ENCODE measurements around the gene INPP4B.

INPP4B gene

GRCh38 chr4:142423861-142424260, 422.2 kb downstream of the INPP4B start:
- Histone ChIP-seq H3K9me3 (ENCODE audit: control insufficient read depth, low read length) (no peaks in the 10 kb centered on the region), H3K27me3 (ENCODE audit: control insufficient read depth in 1 of 2, insufficient read depth in 1 of 2, low read length in 2 of 2) (no peaks in the 10 kb centered on the region), H2AFZ (ENCODE audit: low read depth, low read length) (no peak overlapping the region), H2BK15ac (ENCODE audit: low read depth, poor library complexity, severe bottlenecking) (no peak overlapping the region), H2BK12ac (ENCODE audit: low read length in 2 of 2) (no peak overlapping the region), H3K4me3 (ENCODE audit: insufficient read depth in 1 of 2, low read depth in 1 of 2, low read length in 2 of 2) (no peak overlapping the region), H3K4me2 (ENCODE audit: low read length, poor library complexity, severe bottlenecking) (no peak overlapping the region), H4K8ac (ENCODE audit: low read length) (no peak overlapping the region), H3K4me1 (ENCODE audit: control insufficient read depth, insufficient read depth, low read depth, low read length) (no peaks in the 10 kb centered on the region), H3K9ac (ENCODE audit: low read length) (no peak overlapping the region), H2BK5ac (ENCODE audit: low read depth, low read length, poor library complexity, severe bottlenecking) (no peak overlapping the region), H3K4ac (ENCODE audit: low read depth in 1 of 2, low read length in 2 of 2) (no peak overlapping the region), H3K36me3 (ENCODE audit: control insufficient read depth in 1 of 2, insufficient read depth in 2 of 2, low read depth in 1 of 2, low read length in 2 of 2) (no peaks in the 10 kb centered on the region), H4K91ac (ENCODE audit: low read length) (no peak overlapping the region), H3K18ac (ENCODE audit: low read depth in 1 of 2, low read length in 2 of 2) (no peak overlapping the region), H3K23ac (ENCODE audit: low read length in 2 of 2) (no peak overlapping the region), H3K27ac (ENCODE audit: low read length, poor library complexity, severe bottlenecking) (no peak overlapping the region), H2BK120ac (ENCODE audit: low read depth, low read length) (no peak overlapping the region), H3K79me1 (replicated peaks; ENCODE audit: low read length, poor library complexity, severe bottlenecking) (no peaks in the 10 kb centered on the region), H3K14ac (ENCODE audit: low read length in 2 of 2) (no peak overlapping the region), H2AK5ac (ENCODE audit: low read length, severe bottlenecking) (no peak overlapping the region)
- no peak for DNase-seq
- no CpG with 5 or more reads among the region's 2 CpGs for WGBS

GRCh38 chr4:142420311-142421095, 425.6 kb downstream of the INPP4B start:
- H3K9me3 ChIP-seq (ENCODE audit: control insufficient read depth, low read length): no peaks in the 10 kb centered on the region
- WGBS: 96% methylated on average over 2 of the region's 3 CpGs

GRCh38 chr4:142419712-142420111, 426.4 kb downstream of the INPP4B start:
- DNase-seq: no peak
- Histone ChIP-seq H4K91ac (ENCODE audit: low read length) (no peak overlapping the region), H3K36me3 (ENCODE audit: control insufficient read depth in 1 of 2, insufficient read depth in 2 of 2, low read depth in 1 of 2, low read length in 2 of 2) (no peaks in the 10 kb centered on the region), H2BK5ac (ENCODE audit: low read depth, low read length, poor library complexity, severe bottlenecking) (no peak overlapping the region), H3K23ac (ENCODE audit: low read length in 2 of 2) (no peak overlapping the region), H3K4me1 (ENCODE audit: control insufficient read depth, insufficient read depth, low read depth, low read length) (no peaks in the 10 kb centered on the region), H3K14ac (ENCODE audit: low read length in 2 of 2) (no peak overlapping the region), H3K18ac (ENCODE audit: low read depth in 1 of 2, low read length in 2 of 2) (no peak overlapping the region), H3K9me3 (ENCODE audit: control insufficient read depth, low read length) (no peaks in the 10 kb centered on the region), H2BK120ac (ENCODE audit: low read depth, low read length) (no peak overlapping the region), H3K79me1 (replicated peaks; ENCODE audit: low read length, poor library complexity, severe bottlenecking) (no peaks in the 10 kb centered on the region), H3K4me3 (ENCODE audit: insufficient read depth in 1 of 2, low read depth in 1 of 2, low read length in 2 of 2) (no peak overlapping the region), H2AFZ (ENCODE audit: low read depth, low read length) (no peak overlapping the region), H3K9ac (ENCODE audit: low read length) (no peak overlapping the region), H2BK12ac (ENCODE audit: low read length in 2 of 2) (no peak overlapping the region), H3K4ac (ENCODE audit: low read depth in 1 of 2, low read length in 2 of 2) (no peak overlapping the region), H2AK5ac (ENCODE audit: low read length, severe bottlenecking) (no peak overlapping the region), H3K27me3 (ENCODE audit: control insufficient read depth in 1 of 2, insufficient read depth in 1 of 2, low read length in 2 of 2) (no peaks in the 10 kb centered on the region), H3K4me2 (ENCODE audit: low read length, poor library complexity, severe bottlenecking) (no peak overlapping the region), H3K27ac (ENCODE audit: low read length, poor library complexity, severe bottlenecking) (no peak overlapping the region), H2BK15ac (ENCODE audit: low read depth, poor library complexity, severe bottlenecking) (no peak overlapping the region), H4K8ac (ENCODE audit: low read length) (no peak overlapping the region)
- 78% methylated on average over 1 of the region's 1 CpG for WGBS

More at GRCh38 chr4:142420311-142421095, 425.6 kb downstream of the INPP4B start:
- Histone ChIP-seq H3K4me1 (ENCODE audit: control insufficient read depth, insufficient read depth, low read depth, low read length) (no peaks in the 10 kb centered on the region), H2BK12ac (ENCODE audit: low read length in 2 of 2) (no peak overlapping the region), H3K4me3 (ENCODE audit: insufficient read depth in 1 of 2, low read depth in 1 of 2, low read length in 2 of 2) (no peak overlapping the region), H3K23ac (ENCODE audit: low read length in 2 of 2) (no peak overlapping the region), H3K27me3 (ENCODE audit: control insufficient read depth in 1 of 2, insufficient read depth in 1 of 2, low read length in 2 of 2) (no peaks in the 10 kb centered on the region), H2AFZ (ENCODE audit: low read depth, low read length) (no peak overlapping the region), H3K4ac (ENCODE audit: low read depth in 1 of 2, low read length in 2 of 2) (no peak overlapping the region), H2AK5ac (ENCODE audit: low read length, severe bottlenecking) (no peak overlapping the region), H3K18ac (ENCODE audit: low read depth in 1 of 2, low read length in 2 of 2) (no peak overlapping the region), H2BK5ac (ENCODE audit: low read depth, low read length, poor library complexity, severe bottlenecking) (no peak overlapping the region), H2BK15ac (ENCODE audit: low read depth, poor library complexity, severe bottlenecking) (no peak overlapping the region), H3K79me1 (replicated peaks; ENCODE audit: low read length, poor library complexity, severe bottlenecking) (no peaks in the 10 kb centered on the region), H3K27ac (ENCODE audit: low read length, poor library complexity, severe bottlenecking) (no peak overlapping the region), H3K14ac (ENCODE audit: low read length in 2 of 2) (no peak overlapping the region), H3K4me2 (ENCODE audit: low read length, poor library complexity, severe bottlenecking) (no peak overlapping the region), H2BK120ac (ENCODE audit: low read depth, low read length) (no peak overlapping the region), H4K91ac (ENCODE audit: low read length) (no peak overlapping the region), H3K36me3 (ENCODE audit: control insufficient read depth in 1 of 2, insufficient read depth in 2 of 2, low read depth in 1 of 2, low read length in 2 of 2) (no peaks in the 10 kb centered on the region), H4K8ac (ENCODE audit: low read length) (no peak overlapping the region), H3K9ac (ENCODE audit: low read length) (no peak overlapping the region)
- DNase-seq: no peak

GRCh38 chr4:142418697-142419096, 427.4 kb downstream of the INPP4B start:
- H3K4me2 ChIP-seq (ENCODE audit: low read length, poor library complexity, severe bottlenecking): no peak overlapping the region
- no peak overlapping the region for H4K91ac ChIP-seq (ENCODE audit: low read length)
- no peak overlapping the region for H2AFZ ChIP-seq (ENCODE audit: low read depth, low read length)
- no peak overlapping the region for H2AK5ac ChIP-seq (ENCODE audit: low read length, severe bottlenecking)
- no peak overlapping the region for H2BK12ac ChIP-seq (ENCODE audit: low read length in 2 of 2)
- no peak overlapping the region for H3K9ac ChIP-seq (ENCODE audit: low read length)
- H3K79me1 ChIP-seq (replicated peaks; ENCODE audit: low read length, poor library complexity, severe bottlenecking): no peaks in the 10 kb centered on the region
- no peak for DNase-seq
- H3K23ac ChIP-seq (ENCODE audit: low read length in 2 of 2): no peak overlapping the region
- no peak overlapping the region for H2BK5ac ChIP-seq (ENCODE audit: low read depth, low read length, poor library complexity, severe bottlenecking)
- no peak overlapping the region for H3K4ac ChIP-seq (ENCODE audit: low read depth in 1 of 2, low read length in 2 of 2)
- no peak overlapping the region for H3K4me3 ChIP-seq (ENCODE audit: insufficient read depth in 1 of 2, low read depth in 1 of 2, low read length in 2 of 2)
- no peak overlapping the region for H2BK120ac ChIP-seq (ENCODE audit: low read depth, low read length)
- no peak overlapping the region for H4K8ac ChIP-seq (ENCODE audit: low read length)
- 96% methylated on average over 2 of the region's 2 CpGs for WGBS
- H3K14ac ChIP-seq (ENCODE audit: low read length in 2 of 2): no peak overlapping the region
- no peaks in the 10 kb centered on the region for H3K4me1 ChIP-seq (ENCODE audit: control insufficient read depth, insufficient read depth, low read depth, low read length)
- no peaks in the 10 kb centered on the region for H3K9me3 ChIP-seq (ENCODE audit: control insufficient read depth, low read length)
- H3K27me3 ChIP-seq (ENCODE audit: control insufficient read depth in 1 of 2, insufficient read depth in 1 of 2, low read length in 2 of 2): no peaks in the 10 kb centered on the region
- H2BK15ac ChIP-seq (ENCODE audit: low read depth, poor library complexity, severe bottlenecking): no peak overlapping the region
- no peaks in the 10 kb centered on the region for H3K36me3 ChIP-seq (ENCODE audit: control insufficient read depth in 1 of 2, insufficient read depth in 2 of 2, low read depth in 1 of 2, low read length in 2 of 2)
- H3K27ac ChIP-seq (ENCODE audit: low read length, poor library complexity, severe bottlenecking): no peak overlapping the region
- H3K18ac ChIP-seq (ENCODE audit: low read depth in 1 of 2, low read length in 2 of 2): no peak overlapping the region

Data from mesenchymal stem cell (in vitro differentiated cells and primary cell).